ENCODE results near the gene PIP5K1B.

The PIP5K1B gene

GRCh38 chr9:68953771-68954170, 248.7 kb downstream of the PIP5K1B start:
- no peak for DNase-seq (ENCODE audit: low read depth)

- DNase-seq (ENCODE audit: low read depth), result no peak
Measured at GRCh38 chr9:68955330-68955729, 250.3 kb downstream of the PIP5K1B start.

- no peak for DNase-seq (ENCODE audit: low read depth)
Measured at GRCh38 chr9:68957479-68957878, 252.4 kb downstream of the PIP5K1B start.

GRCh38 chr9:68961587-68961986, 256.5 kb downstream of the PIP5K1B start:
- DNase-seq (ENCODE audit: low read depth), result no peak

- DNase-seq (ENCODE audit: low read depth), result no peak
Measured at GRCh38 chr9:68963416-68963815, 258.4 kb downstream of the PIP5K1B start.

GRCh38 chr9:68964102-68964541, 259.1 kb downstream of the PIP5K1B start:
- no peak for DNase-seq (ENCODE audit: low read depth)

- no peak for DNase-seq (ENCODE audit: low read depth)
Measured at GRCh38 chr9:68964765-68965164, 259.7 kb downstream of the PIP5K1B start.

GRCh38 chr9:68966496-68966944, 261.5 kb downstream of the PIP5K1B start:
- no peak for DNase-seq (ENCODE audit: low read depth)

GRCh38 chr9:68967800-68968199, 262.8 kb downstream of the PIP5K1B start:
- DNase-seq (ENCODE audit: low read depth), result no peak

- no peak for DNase-seq (ENCODE audit: low read depth)
Measured at GRCh38 chr9:68969538-68969937, 264.5 kb downstream of the PIP5K1B start.

GRCh38 chr9:68970151-68970550, 265.1 kb downstream of the PIP5K1B start:
- DNase-seq (ENCODE audit: low read depth), result no peak

- no peak for DNase-seq (ENCODE audit: low read depth)
Measured at GRCh38 chr9:68973619-68974018, 268.6 kb downstream of the PIP5K1B start.

GRCh38 chr9:68974431-68974830, 269.4 kb downstream of the PIP5K1B start:
- no peak for DNase-seq (ENCODE audit: low read depth)

GRCh38 chr9:68974901-68975300, 269.9 kb downstream of the PIP5K1B start:
- no peak for DNase-seq (ENCODE audit: low read depth)

- no peak for DNase-seq (ENCODE audit: low read depth)
Measured at GRCh38 chr9:68975365-68976043, 270.5 kb downstream of the PIP5K1B start.

GRCh38 chr9:68978066-68978465, 273.0 kb downstream of the PIP5K1B start:
- DNase-seq (ENCODE audit: low read depth), result no peak

- no peak for DNase-seq (ENCODE audit: low read depth)
Measured at GRCh38 chr9:68978501-68978900, 273.5 kb downstream of the PIP5K1B start.

- DNase-seq (ENCODE audit: low read depth), result no peak
Measured at GRCh38 chr9:68979538-68980314, 274.7 kb downstream of the PIP5K1B start.

- no peak for DNase-seq (ENCODE audit: low read depth)
Measured at GRCh38 chr9:68980341-68980914, 275.4 kb downstream of the PIP5K1B start.

GRCh38 chr9:68981789-68982188, 276.7 kb downstream of the PIP5K1B start:
- DNase-seq (ENCODE audit: low read depth), result no peak

GRCh38 chr9:68983008-68983411, 278.0 kb downstream of the PIP5K1B start:
- no peak for DNase-seq (ENCODE audit: low read depth)

- DNase-seq (ENCODE audit: low read depth), result no peak
Measured at GRCh38 chr9:68983522-68984424, 278.7 kb downstream of the PIP5K1B start.
